ENCODE data around the gene PRDM15.

The PRDM15 gene

GRCh38 chr21:41821081-41821755, 57.9 kb downstream of the PRDM15 start:
- no peak for DNase-seq

GRCh38 chr21:41820384-41821080, 58.6 kb downstream of the PRDM15 start:
- DNase-seq, result no peak

GRCh38 chr21:41819856-41820281, 59.3 kb downstream of the PRDM15 start:
- DNase-seq, result no peak

GRCh38 chr21:41819236-41819855, 59.8 kb downstream of the PRDM15 start:
- DNase-seq, result no peak

GRCh38 chr21:41817877-41818855, 61.0 kb downstream of the PRDM15 start:
- no peak for DNase-seq

GRCh38 chr21:41817228-41817627, 61.9 kb downstream of the PRDM15 start:
- DNase-seq, result no peak

GRCh38 chr21:41816583-41817165, 62.5 kb downstream of the PRDM15 start:
- DNase-seq, result no peak

- no peak for DNase-seq
Measured at GRCh38 chr21:41815652-41816582, 63.2 kb downstream of the PRDM15 start.

GRCh38 chr21:41813226-41813625, 65.9 kb downstream of the PRDM15 start:
- DNase-seq, result no peak

- no peak for DNase-seq
Measured at GRCh38 chr21:41812679-41813078, 66.5 kb downstream of the PRDM15 start.

- DNase-seq, result no peak
Measured at GRCh38 chr21:41810597-41810932, 68.6 kb downstream of the PRDM15 start.

- no peak for DNase-seq
Measured at GRCh38 chr21:41809891-41810596, 69.1 kb downstream of the PRDM15 start.

GRCh38 chr21:41808846-41809245, 70.3 kb downstream of the PRDM15 start:
- no peak for DNase-seq

- no peak for DNase-seq
Measured at GRCh38 chr21:41808094-41808493, 71.0 kb downstream of the PRDM15 start.

- no peak for DNase-seq
Measured at GRCh38 chr21:41806773-41807172, 72.4 kb downstream of the PRDM15 start.

GRCh38 chr21:41805643-41806042, 73.5 kb downstream of the PRDM15 start:
- no peak for DNase-seq

GRCh38 chr21:41805038-41805437, 74.1 kb downstream of the PRDM15 start:
- DNase-seq, result no peak

- no peak for DNase-seq
Measured at GRCh38 chr21:41804381-41804780, 74.8 kb downstream of the PRDM15 start.

GRCh38 chr21:41803316-41803715, 75.8 kb downstream of the PRDM15 start:
- DNase-seq, result no peak

- DNase-seq, result no peak
Measured at GRCh38 chr21:41802684-41803083, 76.5 kb downstream of the PRDM15 start.

GRCh38 chr21:41802198-41802584, 77.0 kb downstream of the PRDM15 start:
- no peak for DNase-seq

Measured in NCI-H187 treated with DMSO at 0.1 percent for 48 hours (cell line).